Right kidney (tissue), 1 donor: ENCODE data around the gene VDAC1.
A peak's percentile ranks its signal among the peaks of the same experiment; 100 is the strongest.
"Not testable (repeated sequence)": the region's sequence is repeated elsewhere in the genome, so short reads cannot be mapped to it uniquely, and the experiment has no call there.

Experiments
- DNase-seq: peaks from one replicate; pipeline ENCODE4 v3.0.0-alpha.2; 2016

Gene VDAC1

DNA sequence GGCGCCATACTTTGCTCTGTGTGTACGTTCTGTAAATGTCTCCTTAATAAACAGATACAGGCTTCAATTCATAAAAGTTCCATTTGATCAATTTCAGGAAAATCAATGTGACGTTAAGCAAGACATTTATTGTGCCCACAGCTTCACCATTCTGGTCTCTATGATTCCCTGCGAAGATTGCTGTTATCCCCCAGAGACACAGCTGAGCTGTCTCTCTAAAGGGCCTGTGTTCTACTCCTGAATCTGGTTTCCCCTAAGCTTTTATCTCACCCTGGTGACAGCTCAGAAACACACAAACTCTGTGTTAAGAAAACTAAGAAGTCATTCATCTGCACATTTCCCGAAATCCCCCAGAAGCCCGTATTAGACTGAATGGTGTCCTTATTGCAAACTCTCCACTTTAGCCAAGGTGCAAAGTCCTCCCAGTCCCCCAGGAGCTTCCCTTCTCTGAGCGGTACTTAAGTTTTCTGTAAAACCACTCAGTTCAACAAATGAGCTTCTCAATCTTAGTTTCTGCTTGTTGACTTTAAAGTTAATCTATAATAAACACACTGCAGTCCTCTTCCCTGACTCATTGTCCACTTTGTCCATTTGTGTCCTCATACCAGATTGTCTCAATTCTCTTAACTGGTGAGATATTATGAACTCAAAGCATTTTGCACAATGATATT lies 35.0 kb downstream of the VDAC1 start:
- DNase-seq, result no peak

DNA sequence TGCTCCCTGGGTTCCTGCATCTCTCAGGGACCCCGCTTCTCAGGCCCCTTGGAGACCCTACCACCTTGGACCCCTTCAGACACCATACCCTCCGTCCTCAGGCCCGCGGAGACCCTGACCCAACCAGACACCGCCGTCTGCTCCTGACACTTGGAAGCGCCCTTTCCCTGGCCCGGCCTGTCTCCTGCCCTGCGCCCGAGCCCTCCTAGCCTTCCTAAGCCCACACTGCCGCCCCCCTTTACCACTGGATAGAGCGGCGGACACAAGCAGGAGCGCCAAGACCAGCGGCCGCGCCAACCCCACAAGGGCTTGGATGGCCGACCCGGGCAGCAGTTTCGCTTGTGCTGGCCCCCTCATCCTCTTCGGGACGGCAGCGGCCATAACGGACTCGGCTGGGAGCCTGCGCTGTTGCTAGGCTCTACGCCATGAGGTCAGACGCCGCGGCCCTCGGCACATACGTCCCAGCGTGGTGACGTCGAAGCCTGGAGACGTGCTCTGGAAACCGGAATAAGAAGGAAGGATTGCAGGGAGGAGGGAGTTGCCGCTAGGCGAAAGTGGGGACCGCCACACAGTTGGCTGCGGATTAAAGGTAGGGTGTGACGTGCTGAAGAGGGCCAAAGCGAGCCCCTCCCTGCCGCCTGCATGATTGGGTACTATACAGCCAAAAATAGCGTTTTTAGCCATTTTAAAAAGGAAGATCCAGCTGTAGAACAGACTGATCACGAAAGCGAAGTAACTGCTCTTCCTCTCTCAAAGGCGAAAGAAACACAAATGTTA lies 36.4 kb downstream of the VDAC1 start, which contains the start of gene C5orf15:
Gene C5orf15, minus strand, starts transcription at position 422 of the 777 bp plus-strand sequence. Its CDS starts 41 bp downstream, at position 381.
- peak; percentile 94 for DNase-seq

DNA sequence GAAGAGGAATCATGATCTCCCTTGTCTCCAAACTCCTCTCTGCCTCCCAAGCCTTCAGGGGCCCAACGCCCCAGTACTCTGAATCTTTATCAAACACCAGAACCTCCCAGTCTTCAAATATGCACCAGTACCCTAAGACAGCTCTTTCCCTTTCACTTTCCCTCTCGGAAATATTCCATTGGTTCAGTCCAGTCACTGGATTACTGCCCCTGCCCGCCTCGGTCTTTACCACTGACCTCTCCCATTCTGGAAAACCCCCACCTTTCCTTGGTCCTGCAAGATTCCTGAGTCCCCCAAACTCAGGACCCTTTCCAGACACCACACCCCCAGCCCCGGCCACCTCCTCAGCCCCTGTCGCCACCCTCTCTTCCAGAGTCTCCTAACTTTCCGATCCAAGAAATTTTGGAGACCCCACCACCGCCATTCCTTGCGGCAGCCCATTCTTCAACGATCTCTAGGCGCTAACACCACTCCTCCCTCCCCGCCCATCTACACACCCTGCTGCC lies 37.0 kb downstream of the VDAC1 start:
- no peak for DNase-seq

DNA sequence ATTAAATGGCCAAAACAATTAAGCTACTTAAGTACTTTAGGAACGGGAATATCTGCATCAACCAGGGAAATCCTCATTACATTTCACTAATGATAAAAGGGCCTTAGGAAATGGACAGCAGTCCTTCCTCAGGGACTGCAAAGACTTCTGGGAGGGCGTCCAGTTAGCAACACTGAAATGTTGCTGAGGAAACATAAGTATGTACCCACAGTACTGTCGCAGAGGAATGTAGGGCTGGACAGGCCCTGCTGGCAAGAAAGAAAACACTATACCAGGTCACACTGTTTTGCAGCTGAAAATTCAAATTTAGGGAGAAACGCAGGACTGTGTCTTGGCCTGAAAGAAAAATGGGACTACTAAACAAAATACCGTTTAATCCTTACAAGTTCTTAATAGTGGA lies 37.7 kb downstream of the VDAC1 start:
- no peak for DNase-seq

DNA sequence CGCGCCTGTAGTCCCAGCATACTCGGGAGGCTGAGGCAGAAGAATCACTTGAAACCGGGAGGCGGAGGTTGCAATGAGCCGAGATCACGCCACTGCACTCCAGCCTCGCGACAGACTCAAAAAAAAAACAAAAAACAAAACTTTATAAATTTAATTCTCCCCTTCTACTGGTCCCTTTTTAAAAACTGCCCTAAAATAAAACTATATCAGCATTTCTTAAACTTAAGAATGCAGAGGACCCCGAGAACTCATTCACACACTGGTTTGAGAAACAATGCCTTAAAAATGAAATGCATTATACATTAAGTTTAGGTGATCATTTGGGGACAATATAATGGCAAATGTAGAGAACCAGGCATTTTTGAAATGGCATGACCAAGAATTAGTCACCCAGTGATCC lies 38.7 kb downstream of the VDAC1 start:
- DNase-seq, result no peak

DNA sequence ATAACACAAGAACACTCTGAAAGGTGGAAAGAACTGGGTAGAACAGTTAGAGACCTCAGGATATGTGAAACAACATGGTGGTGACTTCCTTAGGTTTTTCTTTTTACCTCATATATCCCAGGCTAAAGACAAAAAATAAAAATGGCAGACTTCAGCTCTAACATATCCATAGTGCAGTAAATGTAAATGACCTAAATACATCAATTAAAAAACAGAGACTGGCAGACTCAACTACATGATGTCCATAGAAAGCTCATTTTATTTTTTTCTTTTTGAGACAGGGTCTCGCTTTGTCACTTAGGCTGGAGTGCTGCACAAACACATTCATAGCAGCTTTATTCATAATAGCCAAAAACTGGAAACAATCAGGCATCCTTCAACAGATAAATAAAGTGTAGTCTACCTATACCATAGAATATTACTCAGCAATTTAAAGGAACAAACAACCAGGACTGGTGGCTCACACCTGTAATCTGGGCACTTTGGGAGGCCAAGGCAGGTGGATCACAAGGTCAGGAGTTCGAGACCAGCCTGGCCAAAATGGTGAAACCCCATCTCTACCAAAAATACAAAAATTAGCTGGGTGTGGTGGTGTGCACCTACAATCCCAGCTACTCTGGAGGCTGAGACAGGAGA lies 41.2 kb downstream of the VDAC1 start:
- no peak for DNase-seq

DNA sequence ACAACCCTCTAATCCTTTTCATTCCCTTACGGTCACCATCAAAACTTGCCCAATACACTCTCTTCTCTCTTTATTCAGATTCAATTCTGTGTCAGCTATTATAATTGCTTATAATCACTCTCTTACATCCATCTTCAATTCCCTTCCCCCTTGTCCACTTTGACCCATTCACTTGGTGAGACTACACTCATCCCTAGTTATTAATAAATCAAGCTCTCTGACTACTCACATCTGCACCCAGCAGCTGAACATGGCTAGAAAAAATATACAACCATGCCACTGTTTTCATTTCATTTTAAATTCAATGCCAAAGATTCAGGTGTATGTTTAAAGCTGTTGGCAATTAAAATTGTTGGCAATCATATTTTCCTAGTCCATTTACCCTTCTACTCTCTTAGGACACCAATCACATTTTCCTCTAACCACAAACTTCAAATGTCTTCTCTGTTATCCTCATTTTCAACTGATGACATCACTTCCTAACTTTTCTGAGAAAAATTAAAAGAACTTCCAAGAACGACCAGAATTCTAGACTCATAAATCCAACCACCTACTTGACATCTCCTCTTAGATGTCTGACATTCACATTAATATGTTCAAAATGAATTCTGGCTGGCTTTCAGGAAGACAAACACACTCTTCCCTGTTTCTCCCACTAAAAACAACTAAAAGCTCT lies 41.8 kb downstream of the VDAC1 start:
- DNase-seq, result no peak

DNA sequence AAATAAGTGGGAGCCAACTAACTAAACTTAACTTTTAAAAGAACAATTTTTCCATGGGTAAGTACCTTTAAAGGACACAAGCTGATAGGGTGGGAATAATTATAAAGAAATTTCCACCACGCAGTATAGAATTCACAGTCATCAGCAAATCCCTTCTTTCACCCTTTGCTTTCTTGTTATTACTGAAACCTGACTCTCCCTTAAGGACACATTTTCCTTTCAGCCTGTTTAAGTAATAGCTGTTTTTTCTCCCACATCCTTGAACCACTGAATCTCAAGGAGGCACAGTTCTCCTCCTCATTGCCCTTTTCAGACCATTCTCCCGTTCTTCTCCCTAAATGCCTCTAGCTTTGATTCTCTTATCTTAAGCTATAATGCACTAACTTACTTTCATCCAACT lies 42.6 kb downstream of the VDAC1 start:
- no peak for DNase-seq

DNA sequence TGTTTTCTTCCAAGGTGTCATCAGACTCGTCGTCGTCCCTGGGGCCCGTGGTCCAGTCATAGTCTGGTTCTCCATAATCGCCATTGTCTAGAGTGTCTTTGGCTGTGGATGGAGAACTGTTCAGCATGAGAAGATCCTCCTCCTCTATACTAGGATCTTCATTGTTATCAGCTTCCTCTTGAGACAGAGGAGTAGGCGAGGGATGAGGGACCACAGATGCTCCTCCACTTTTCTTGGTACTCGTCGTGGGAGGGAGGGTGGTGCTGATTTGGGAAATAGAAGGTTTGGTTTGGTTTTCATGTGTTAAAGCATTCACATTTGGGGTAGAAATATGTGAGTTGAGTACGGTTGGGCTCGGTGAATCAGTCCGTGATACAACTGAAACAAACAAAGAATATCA lies 45.1 kb downstream of the VDAC1 start:
- no peak for DNase-seq

DNA sequence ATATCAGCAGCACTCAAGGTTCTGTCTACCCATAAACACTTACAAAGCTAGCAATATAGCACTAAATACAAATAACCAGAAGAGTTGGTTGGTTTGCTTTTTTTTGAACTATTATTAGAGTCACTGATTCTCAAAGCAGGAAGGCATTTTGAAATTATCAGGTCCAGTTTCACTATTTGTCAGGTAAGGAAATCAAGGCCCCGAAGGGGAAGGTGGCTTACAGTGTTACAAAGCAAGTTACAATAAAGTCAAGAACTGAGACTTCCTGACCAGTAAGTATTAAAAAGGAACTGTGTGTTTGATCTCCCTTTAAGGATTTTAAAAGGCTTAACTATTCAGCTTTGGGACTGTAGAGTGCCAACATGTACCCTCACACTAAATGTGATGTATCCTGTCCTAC lies 47.2 kb downstream of the VDAC1 start:
- DNase-seq, result no peak

DNA sequence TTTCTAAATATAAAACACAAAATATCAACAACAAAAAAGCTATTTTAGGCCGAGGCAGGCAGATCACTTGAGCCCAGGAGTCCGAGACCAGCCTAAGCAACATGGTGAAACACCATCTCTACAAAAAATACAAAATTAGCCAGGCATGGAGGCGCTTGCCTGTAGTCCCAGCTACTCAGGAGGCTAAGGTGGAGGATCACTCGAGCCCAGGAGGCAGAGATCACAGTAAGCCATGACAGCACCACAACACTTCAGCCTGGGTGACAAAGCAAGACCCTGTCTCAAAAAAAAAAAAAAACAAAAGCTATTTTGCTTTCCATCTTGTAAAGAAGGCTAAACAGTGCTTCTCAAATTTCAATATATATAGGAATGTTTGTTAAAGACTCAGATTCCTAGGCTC lies 47.7 kb downstream of the VDAC1 start:
- DNase-seq, result no peak

DNA sequence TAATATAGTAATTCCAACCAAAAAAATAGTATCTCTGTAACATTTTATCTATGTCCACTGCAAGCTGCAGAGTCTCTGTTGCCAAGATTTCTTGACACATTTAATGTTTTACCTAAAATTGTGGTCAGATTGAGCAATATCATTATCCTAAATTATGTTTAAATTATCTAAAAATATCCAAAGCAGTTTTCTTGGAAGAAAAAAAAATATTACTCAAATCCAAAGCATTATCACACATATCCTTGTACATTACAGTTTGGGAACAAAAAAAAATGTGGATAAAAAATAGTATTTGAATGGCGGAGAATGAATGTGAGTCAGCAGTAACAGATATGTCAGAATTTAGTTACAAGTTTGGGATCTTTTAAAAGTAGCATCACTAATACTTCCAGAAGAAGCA lies 48.6 kb downstream of the VDAC1 start:
- DNase-seq, result not testable (repeated sequence)

DNA sequence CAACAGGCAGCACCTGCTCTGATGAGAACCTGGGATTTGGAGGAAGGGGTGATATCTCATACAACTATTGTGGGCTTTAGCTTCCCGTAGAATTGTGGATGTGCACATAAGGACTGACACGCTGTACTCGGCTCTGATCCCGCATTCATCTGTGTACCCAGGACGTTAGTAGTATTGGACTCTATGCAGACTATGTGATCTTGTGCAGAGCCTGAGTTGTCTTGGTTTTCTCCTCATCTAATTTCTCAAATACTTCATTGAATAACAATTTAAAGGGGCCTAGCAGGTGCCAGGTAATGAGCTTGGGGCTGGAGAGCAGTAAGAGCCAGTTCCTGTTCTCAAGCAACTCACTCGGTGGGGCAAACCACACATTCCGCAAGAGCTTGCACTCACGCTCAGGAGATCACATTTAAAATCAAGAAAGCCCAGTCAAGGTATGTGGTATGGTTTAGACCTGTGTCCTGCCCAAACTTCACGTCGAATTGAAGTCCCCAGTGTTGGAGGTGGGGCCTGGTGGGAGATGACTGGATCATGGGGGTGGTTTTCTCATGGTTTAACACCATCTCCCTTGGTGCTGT lies 51.1 kb downstream of the VDAC1 start:
- no peak for DNase-seq

DNA sequence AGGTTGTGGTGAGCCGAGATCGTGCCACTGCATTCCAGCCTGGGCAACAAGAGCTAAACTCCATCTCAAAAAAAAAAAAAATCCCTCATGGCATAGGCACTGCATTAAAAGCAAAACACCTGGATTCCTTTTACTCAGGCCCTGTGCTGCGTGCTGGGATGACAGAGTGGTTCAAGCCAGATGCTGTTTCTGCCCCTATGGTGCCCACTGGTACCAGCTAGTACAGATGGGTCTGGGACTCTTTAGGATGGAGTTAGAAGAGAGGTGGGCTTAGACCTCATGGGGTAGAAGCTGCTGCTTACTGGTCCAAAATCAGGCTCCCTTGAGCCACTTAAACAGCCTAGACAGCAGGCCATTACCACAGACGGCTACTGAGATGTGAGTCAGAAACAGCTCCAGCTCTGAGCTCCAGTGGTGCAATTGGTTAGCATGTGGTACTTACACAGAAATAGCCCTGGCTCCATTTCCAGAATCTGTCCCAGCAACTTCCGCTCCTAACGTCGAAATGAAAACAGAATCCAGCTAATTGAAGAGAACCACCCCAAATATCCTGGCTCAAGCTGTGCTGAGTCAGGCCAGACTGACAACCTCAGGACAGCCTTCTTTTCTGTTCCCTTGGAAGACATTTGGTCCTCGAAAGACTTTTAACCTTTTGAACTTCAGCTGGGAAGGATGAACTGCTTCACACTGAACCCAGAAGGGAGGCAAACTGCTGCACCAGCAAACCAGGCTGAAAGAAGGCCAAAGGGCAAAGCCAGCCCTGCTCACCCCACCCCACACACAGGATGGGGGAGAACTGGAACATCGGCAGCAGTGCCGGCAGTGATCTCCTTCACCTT lies 51.8 kb downstream of the VDAC1 start:
- DNase-seq, result no peak

DNA sequence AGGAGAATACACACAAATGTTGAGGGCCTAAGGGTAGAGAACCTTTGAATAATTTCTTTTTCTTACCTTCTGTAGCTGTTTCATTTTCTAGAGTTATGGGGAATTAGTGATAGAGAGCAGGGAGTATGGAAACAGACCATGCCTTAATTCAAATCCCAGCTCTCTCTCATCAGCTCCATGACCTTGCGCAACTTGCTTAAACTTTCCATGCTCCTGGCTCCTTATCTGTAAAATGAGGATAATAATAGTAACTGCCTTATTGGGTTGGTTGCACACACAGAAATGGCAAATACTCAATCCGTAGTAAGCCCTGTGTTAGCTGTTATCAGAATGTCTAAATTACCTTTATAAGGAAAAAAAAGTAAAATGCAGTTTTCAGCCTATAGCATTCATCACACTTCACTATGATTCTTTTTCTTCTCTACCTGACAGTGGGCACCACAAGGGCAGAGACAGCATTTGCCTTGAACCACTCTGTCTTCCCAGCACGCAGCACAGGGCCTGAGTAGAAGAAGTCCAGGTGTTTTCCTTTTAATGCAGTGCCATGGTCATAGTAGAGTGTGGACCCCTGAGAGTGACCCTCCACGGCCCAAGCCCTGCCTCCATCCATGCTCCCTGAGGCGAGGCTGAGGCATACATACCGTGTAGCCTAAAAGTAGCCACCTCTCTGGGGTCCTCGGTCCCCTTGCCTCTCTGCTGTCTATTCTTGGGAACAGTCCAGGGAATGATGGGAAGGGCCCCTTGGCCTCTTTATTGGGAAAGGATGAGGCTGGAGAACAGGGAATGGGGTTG lies 53.8 kb downstream of the VDAC1 start:
- no peak for DNase-seq

DNA sequence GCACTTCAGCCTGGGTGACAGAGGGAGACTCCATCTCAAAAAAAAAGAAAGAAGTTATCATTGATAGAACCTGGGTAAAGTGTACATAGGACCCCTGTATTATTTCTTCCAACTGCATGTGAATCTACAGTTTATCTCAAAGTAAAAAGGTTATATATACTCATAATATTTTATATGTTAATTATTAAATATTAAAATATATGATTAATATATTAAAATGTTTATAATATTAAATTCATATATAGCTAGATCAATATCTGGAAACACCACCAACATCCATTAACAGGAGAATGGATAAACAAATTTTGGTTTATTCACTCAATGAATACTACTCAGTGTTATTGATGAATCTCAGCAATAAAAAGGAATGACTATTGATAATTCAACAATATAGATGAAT lies 56.1 kb downstream of the VDAC1 start:
- DNase-seq, result no peak

DNA sequence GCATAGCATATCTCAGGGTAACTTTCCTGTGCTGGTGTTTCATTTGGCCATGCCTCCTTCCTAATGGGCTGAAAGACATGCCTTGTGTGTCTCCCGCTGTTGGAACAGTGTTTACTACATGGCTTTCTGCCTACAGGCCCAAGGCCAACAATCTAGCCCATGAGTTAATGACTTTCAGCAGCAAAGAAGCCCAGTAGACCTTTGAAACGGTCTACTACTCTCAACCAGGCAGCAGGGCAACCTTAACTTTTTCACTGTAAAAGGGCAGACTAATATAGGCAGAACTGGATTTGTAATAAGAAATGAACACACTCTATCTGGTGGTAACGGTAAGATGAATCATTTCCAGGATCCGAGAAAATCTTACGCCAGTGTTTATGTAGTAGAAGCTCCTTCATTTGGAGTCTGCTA lies 57.3 kb downstream of the VDAC1 start:
- no peak for DNase-seq

DNA sequence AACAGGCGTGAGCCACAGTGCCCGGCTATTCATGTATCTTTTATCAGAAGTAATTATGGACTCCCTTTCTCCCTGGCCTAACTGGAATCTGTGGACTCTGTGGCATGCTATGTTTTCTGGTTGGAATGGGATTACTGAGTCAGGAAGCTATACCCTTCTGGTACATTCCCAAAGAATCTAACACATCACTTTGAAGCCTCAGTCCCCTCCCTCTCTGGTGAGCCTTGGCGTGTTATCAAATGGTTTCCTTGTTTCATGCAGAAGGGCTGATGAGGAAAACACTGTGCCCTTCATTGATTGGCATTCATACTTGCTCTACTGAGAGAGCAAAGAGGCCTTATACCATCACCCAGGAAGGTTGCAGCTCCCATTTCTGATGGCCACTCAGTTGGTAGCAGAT lies 59.2 kb downstream of the VDAC1 start:
- DNase-seq, result no peak

DNA sequence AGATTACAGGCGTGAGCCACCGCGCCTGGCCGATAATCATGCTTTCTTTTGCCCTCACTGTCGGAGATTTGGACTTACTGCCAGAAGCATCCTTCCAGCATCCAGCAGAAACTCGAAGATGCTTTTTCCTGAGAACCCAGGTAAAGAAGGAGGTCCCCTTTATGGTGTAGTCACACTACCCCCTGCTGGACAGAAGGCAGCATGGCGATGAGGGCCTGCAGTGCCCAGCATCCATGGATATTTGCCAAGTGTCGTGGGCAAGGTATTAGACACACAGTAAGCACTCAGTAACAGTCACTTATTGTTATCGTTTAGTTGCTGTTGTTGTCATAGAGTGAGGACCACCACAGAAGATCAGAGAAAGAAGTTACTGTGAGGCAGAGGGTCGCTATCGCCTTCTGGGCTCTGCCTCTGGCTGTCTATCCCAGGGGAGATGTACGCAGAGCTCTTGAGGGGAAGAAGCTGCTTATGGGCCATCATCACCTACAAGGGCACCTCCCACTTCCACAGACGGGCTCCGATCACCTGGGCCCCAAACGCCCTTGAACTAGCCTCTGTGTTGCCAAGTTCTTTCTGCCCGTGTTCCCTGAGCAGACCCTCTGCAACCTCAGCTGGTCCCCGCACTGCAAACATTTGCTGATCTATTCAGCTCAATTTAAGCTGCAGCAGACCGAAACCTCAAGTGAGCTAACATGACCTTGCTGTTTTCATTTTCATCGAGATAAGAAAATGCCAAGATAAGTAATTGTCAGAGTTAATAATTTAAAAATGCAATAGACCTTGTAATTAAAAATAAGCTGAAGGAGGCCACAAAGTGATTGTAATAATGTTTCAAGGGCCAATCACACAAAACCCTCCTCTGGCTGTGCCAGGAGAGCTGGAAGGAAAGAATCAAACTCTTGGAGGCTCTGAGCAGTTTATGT lies 60.3 kb downstream of the VDAC1 start:
- DNase-seq, result peak; percentile 67

DNA sequence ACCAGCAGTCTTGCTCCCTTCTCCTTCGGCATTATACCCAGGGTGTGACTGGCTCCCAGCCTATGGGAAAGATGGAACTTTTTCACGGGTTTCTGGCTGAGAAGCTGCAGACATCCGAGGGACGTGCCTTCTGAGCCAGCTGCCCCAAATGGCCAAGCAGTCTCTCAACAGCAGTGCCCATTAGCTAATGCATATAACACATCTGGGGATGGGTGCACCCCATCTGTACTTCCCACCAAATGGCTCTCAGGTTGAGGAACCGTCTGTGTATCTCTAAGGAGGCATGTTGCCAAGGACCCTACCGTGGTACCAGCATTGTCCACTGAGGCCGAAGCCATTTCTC lies 61.3 kb downstream of the VDAC1 start:
- no peak for DNase-seq
